T47D (cell line): ENCODE results near the gene FLAD1.

ENCODE experiments used
- DNase-seq, 2 experiments: peaks; one replicate each; pipeline versions ENCODE4 v3.0.0 to v3.0.0-alpha.2; 2011 to 2012; ENCODE audit warnings: low read depth in 1 of 2, low spot score in 1 of 2
- JUND ChIP-seq: IDR thresholded peaks from 2 replicates; pipeline ENCODE4 v1.6.1; 2012; ENCODE audit warnings: low read depth
- in situ Hi-C: cut with HindIII; loops from 2 replicates; pipeline ENCODE4 v1.10.0; 2016; ENCODE audit warnings: low sequenced_read_pairs, low pct_unique_long_range_greater_than_20kb

FLAD1 gene

DNA sequence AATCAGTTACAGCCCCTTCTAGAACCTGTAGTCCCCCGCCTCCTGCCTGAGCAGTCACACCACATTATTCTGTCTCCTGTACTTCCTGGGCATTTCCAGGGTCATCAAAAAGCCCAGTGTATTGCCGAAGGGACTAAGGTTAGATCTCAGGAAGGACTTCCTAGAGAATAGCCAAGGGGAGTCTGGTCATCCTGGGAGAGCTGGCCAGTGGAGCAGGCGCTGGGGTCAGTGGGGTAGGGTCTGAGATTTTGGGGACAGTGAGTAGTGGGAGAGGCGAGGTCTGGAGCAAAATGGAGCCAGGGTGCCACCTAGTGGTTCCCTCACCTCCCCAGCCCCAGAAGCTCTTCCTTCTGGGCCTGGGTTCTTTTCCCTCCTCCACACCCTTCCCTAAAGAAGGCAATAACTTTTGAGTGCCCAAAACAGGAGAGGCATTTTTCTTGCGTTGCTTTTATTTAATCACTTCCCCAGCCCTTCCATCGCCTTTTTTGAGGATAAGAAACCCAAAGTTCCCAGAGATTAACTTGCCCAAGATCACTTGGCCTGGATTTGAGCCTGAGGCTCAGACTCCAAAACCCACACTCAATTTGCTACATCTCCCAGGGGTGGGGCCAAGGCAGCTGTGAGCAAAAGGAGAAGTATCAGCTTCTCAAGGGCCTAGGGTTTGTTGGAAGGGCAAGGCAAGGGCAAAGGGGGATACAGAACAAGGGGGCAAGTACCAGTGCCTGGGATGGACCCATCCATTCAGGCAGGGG is 39.3 kb upstream of the FLAD1 start:
- in situ Hi-C loops: no loop called here
- no peak for TF ChIP-seq JUND
- peak; percentile 58 to 69 for DNase-seq

DNA sequence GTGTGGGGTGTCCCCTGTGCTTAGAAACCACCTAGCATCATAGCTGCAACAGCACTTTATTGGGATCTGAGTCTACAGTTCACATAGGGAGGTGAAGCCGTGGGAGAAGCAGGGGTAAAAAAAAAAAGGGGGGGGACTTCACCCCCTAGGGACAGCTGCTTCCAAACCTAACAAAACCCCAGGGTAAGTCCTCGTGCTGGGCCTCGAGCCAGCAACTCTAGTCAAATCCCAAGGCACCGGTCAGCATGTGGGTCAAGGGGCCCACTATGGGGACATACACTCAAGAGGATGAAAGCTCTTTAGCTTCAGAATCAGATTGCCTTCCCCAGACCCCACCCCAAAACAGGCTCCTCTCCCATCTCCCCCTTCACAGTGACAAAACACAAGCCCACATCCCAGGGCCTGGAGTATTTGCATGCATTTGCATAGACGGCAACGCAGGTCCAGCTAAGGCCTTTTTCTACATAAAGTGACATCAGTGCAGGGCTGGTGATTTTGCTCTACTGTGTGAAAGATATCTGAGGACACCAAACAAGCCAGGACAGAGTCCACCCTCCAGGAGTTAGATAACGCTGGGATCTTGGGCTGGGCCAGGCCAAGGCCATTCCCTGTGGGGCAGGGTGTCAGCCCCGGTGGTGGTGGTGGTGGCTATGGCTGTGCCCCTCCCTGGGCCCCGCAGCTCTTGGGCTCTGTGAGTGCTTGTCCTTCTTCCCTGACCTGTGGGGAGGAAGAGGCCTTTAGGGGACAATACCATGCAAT is 38.6 kb upstream of the FLAD1 start:
- no peak for TF ChIP-seq JUND
- DNase-seq: no peak
- in situ Hi-C loops: no loop called here

DNA sequence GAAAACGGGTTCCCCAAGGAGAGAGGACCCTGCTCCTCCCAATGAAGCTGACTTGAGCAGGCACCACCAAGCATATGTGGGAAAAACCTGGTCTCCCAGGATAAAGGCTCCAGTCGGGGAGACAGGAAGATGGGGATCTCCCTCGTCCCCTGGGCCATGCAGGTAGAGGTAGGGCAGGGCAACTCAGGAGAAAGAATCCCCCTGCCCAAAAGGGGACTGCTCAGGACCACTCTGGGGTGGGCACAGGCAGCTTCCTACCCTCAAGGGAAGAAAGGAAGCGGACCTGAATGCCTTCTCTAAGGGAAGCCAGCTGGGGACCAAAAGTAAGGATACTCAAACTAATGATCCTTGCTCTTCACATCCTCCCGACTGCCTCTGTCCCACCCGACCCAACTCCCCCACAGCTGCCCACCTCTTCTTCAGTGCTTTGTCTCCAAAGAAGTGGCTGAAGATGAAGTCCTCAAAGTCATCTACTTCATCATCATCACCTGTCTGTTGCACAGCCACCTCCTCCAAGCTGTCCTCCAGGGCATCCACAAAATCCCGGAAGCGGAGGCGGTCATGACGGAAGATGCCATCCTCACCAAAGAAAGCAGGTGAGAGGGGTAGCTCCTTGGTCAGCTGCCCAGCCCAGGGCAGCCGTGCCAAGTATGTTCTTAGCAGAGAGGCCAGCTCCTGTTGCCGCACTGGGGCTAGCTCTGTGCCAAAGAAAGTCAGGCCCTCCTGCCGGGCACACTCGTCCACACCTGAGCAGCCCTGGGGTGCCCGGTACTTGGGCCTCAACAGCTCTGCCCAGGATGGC is 37.8 kb upstream of the FLAD1 start:
- no peak for TF ChIP-seq JUND
- no peak for DNase-seq
- in situ Hi-C loops: no loop called here

DNA sequence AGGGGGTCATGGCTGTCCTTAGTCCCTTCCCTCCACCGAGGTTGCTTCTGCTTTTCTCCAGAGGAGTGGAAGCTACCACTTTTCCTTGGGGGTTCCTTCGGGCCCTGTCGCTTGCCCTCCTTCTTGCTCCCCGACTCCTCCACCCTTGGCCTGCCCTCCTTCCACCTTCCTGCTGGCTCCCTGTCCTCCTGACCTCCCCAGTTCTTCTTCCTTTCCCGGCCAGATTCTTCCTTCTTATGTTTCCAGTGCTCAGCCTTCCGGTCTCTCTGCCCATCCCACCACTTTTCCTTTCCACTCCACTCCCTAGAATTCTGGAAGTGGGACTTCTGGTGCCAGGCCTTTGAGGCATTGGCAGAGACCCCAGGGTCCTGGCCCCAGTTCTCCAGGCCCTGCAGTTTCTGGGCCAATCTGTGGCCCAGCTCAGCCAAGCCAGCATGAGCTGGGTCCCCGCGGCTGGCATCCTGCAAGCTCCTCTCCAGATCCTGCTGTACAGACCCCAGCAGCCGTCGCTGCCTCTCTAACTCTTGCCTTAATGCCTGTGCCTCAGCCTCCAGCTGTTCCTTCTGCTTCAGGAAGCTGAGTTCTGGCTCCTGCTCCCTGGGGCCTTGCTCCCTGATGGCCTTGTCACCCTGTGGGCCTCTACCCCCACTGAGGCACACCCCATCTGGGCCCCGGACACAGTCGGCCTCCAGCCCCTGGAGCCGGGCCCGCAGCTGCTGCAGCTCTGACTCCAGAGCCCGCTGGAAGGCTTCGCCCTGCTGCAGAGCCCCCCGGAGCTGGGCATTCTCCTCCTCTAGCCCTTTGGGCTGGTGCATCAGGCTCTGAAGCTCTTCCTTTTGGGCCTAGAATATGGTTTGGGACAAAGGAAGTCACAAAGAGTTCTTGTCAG is 36.9 kb upstream of the FLAD1 start:
- DNase-seq: no peak
- TF ChIP-seq JUND: no peak
- in situ Hi-C loops: no loop called here

DNA sequence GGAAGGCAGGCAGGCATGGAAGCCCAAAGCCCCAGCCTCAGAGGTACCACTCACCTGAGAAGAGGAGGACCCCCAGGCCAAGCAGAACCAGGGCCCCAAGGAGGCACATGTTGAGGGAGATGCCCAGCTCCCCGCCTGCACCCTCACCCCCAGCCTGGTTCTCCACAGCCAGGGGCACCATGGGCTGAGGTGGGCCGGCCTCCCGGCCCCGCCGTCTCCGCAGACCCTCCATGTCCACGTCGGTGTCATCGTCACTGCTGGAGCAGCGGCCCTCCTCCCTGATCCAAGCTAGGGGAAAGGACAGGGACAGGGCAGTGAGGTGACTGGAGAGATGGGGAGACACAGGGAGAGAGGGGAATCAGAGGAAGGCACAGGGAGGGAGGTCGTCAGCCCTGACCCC is 35.1 kb upstream of the FLAD1 start:
- no peak for TF ChIP-seq JUND
- DNase-seq: no peak
- in situ Hi-C loops: no loop called here

DNA sequence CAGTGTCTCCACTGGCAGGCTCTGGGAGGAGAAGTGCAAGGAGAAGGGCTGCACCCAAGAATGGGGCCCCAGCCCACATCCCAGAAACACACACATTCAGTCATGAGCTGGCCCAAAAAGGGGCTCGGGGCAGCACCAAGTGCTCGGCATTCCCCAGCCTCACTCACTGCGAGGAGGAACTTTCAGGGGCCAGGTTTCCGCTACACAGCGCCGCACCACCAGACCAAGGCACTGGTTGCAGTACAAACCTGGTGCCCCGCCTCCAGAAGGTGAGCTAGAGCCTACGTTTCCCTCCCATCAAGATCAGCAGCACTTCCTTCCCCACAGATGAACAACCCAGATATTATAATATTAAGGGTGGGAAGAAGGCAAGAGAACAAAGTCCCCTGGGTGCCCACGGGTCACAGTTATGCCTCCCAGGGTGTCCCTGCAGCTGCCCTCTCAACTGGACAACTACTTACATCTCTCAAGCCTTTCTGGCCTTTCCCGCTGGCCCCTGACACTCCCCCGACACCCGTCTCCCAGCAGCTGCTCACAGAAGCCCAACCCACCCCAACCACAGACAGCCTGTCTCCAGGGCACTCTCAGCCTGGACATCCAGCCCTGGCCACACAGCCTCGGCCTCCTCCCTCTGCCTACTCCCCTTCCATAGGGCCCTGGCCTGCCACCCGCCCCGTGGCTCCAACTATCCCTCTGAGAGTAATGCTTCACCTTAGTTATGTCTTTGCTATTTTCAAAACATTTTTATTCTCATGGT is 31.1 kb upstream of the FLAD1 start:
- DNase-seq: no peak
- no peak for TF ChIP-seq JUND
- in situ Hi-C loops: no loop called here

DNA sequence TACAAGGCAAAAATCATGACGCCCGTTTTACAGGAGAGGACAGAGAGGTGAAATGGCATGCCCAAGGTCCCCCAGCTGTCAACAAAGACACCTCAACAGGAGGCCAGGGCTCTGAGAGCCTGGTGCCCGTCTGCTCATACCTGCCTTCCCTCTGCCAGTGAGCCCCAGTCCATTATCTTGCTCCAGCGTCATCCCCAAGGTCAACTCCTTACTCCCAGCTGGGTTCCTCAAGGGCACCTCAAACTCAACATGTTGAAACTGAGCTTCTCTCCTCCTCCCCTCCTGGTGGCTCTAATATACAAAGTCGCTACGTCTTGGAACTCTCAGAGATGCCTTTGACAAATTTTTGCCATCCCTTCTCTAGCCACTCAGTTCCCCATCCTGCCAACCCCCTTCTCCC is 30.5 kb upstream of the FLAD1 start:
- in situ Hi-C loops: no loop called here
- TF ChIP-seq JUND: no peak
- DNase-seq: no peak

DNA sequence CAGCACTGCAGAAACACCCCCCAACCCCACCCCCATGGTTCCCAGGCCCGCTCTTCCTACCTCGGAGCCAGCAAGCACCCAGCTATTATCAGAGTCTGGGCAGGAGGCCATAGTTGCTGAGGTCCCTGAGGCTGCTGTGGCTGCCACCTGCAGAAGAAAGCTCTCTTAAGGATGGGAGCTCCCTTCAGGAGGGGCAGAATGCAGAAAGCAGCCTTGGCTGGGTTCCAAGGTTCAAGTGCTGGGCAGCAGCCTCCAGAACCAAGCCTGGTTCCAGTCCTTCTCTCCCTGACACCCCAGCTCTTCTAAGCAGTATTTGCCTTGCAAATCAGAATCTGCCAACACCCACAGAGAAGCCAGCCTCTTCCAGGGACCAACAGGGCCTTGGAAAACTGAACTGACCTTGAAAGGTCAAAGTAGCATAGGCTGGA is 29.5 kb upstream of the FLAD1 start:
- DNase-seq: no peak
- in situ Hi-C loops: no loop called here

DNA sequence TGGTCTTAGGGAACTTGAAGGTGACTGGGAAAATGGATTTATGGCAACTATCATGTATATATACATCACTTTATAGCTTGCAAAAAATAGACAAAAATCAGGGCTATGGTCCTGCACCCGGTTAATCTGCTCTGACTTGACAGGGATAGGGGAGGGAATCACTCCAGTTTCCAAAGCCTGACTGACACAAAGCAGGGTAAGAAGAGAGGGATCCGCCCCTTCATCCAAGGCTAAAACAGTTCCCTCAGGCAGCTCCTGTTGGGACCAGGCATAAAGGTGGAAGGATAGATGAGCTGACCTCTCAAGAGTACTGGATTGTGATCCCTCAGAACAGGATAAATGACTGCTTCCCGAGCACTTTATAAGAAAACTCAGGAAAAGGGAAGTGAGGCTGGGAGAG is 28.6 kb upstream of the FLAD1 start:
- TF ChIP-seq JUND: no peak
- DNase-seq: no peak
- in situ Hi-C loops: no loop called here

More for the DNA sequence above, 29.5 kb upstream of the FLAD1 start:
- no peak for TF ChIP-seq JUND

DNA sequence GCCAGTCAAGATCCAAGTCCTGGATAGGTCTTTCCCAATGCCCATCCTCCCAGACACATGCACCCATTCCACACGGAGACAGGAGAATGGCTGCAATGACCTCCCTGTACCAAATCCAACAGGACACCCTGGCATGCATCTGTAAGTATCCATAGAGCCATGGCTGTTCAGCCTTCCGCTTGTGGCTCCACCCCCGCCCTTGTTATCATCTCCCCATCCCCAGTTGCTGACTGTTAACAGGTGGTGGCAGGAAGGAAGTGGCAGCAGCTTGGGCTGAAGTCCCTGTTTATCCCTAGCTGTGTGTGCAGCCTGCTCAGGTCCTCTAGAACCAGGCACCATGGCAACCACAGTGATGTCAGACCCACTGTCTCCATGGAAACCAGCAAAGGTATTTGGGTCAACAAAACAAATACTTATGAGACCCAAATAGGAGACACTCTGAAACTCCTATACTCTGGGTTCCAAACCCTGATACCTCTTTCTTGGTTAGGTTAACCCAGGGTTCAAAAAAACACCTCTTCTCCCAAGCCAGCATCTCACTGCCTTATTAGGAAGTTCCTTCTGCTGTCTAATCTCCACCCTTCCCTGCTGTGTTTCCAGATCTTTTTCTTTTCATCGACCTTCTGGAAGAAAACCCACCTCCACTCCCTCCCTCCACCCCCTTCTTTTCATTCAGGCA is 28.0 kb upstream of the FLAD1 start:
- no peak for DNase-seq
- in situ Hi-C loops: no loop called here
- TF ChIP-seq JUND: no peak
